HCT116 (cell line): ENCODE data around the gene CXCR4. TPM values are rescaled to one million over a fixed set of nuclear protein-coding genes. Genes with fewer than 3 reads are reported as not detected.

Source experiments
- ATAC-seq: fragments of 200-7000 bp; cut with Tn5 transposase; 2 replicates; pipeline ENCODE4 v1.9.1; 2020; ENCODE audit warnings: mild to moderate bottlenecking, moderate library complexity
- BruUV-seq: library from RNA; stranded (reverse); fragments of 400-500 nt; replicated peaks from 2 replicates; lab custom pipeline; 2021; lab: Mats Ljungman, UMichigan
- CTCF ChIA-PET: fragments of 300-600 bp; sonication (Branson Sonifier 250); formaldehyde crosslinking; loops from one replicate; lab custom pipeline; 2021; ENCODE audit warnings: antibody characterized with exemption; lab: Charles Lee
- POLR2A ChIA-PET: fragments of 300-600, 350-600 bp; sonication (Branson Sonifier 250); formaldehyde crosslinking; loops from one replicate; lab custom pipeline; 2021; ENCODE audit warnings: antibody characterized with exemption; lab: Charles Lee
- RAD21 ChIA-PET, 2 experiments: fragments of 300-600 bp; sonication (Branson Sonifier 250); formaldehyde crosslinking; loops; one replicate each; lab custom pipeline; 2023; ENCODE audit warnings: low total read pairs in 2 of 2; ENCODE audit not compliant: uncharacterized antibody in 2 of 2, unreplicated experiment in 2 of 2, low non-redundant PET in 1 of 2; lab: Charles Lee
- DNase-seq: peaks from one replicate; pipeline ENCODE4 v3.0.0-alpha.2; 2010; ENCODE audit warnings: low read depth, low spot score
- H2AFZ ChIP-seq: fragments of 200-600 bp; shearing (Covaris generic), sonication (generic); 2 replicates; pipeline ENCODE4 v1.6.1; 2017; ENCODE audit warnings: low read depth, mixed run types, mixed read lengths, antibody characterized with exemption, low read length; ENCODE audit not compliant: poor library complexity, severe bottlenecking
- H3K27ac ChIP-seq: 2 replicates; pipeline ENCODE4 v1.5.1; 2012; ENCODE audit warnings: low read depth, low read length
- H3K27me3 ChIP-seq: fragments of 200-600 bp; sonication (generic); 2 replicates; pipeline ENCODE4 v1.6.1; 2016; ENCODE audit warnings: mixed run types, low read length, mixed read lengths; ENCODE audit not compliant: insufficient read depth
- H3K36me3 ChIP-seq, 2 experiments: fragments of 200-500 bp in 1 of 2; fragments of 200-600 bp in 1 of 2; sonication (Bioruptor generic) in 1 of 2; sonication (generic) in 1 of 2; 2 replicates each; pipeline versions ENCODE4 v1.5.1 to v1.6.1; 2014 to 2016; ENCODE audit warnings: low read length in 2 of 2, inconsistent platforms in 1 of 2, mixed read lengths in 1 of 2, mixed run types in 1 of 2; ENCODE audit not compliant: insufficient read depth in 2 of 2, control insufficient read depth in 1 of 2
- H3K4me1 ChIP-seq, 2 experiments: fragments of 200-600 bp in 1 of 2; sonication (generic) in 1 of 2; 2 replicates each; pipeline versions ENCODE4 v1.5.1 to v1.6.1; 2012 to 2017; ENCODE audit warnings: low read length in 2 of 2, inconsistent platforms in 1 of 2, mild to moderate bottlenecking in 1 of 2, mixed read lengths in 1 of 2, mixed run types in 1 of 2, moderate library complexity in 1 of 2; ENCODE audit not compliant: insufficient read depth in 2 of 2, control insufficient read depth in 1 of 2
- H3K4me2 ChIP-seq: fragments of 200-600 bp; sonication (generic); 2 replicates; pipeline ENCODE4 v1.6.1; 2017; ENCODE audit warnings: mixed run types, low read length, mixed read lengths
- H3K4me3 ChIP-seq, 2 experiments: fragments of 200-600 bp in 1 of 2; sonication (generic) in 1 of 2; replicated peaks in 1 of 2; 2 replicates each; pipeline ENCODE4 v1.5.1; 2011 to 2016; ENCODE audit warnings: low read length in 2 of 2, control low read depth in 1 of 2, low read depth in 1 of 2, mild to moderate bottlenecking in 1 of 2, mixed read lengths in 1 of 2, mixed run types in 1 of 2
- H3K79me2 ChIP-seq: fragments of 200-600 bp; sonication (generic); 2 replicates; pipeline ENCODE4 v1.6.1; 2017; ENCODE audit warnings: mild to moderate bottlenecking, mixed run types, low read length, moderate library complexity, mixed read lengths; ENCODE audit not compliant: insufficient read depth
- H3K9ac ChIP-seq: fragments of 200-600 bp; sonication (generic); 2 replicates; pipeline ENCODE4 v1.6.1; 2016; ENCODE audit warnings: low read length, mixed read lengths
- H3K9me2 ChIP-seq: fragments of 200-600 bp; sonication (generic), shearing (Covaris generic); 2 replicates; pipeline ENCODE4 v1.6.1; 2017; ENCODE audit warnings: mixed run types, mild to moderate bottlenecking, moderate library complexity; ENCODE audit not compliant: insufficient read depth
- H3K9me3 ChIP-seq, 2 experiments: fragments of 200-500 bp in 1 of 2; fragments of 200-600 bp in 1 of 2; sonication (Bioruptor generic) in 1 of 2; sonication (generic) in 1 of 2; 2 replicates each; pipeline ENCODE4 v1.6.1; 2014 to 2017; ENCODE audit warnings: low read length in 2 of 2, mixed read lengths in 2 of 2, inconsistent platforms in 1 of 2, low read depth in 1 of 2, mild to moderate bottlenecking in 1 of 2, mixed run types in 1 of 2, moderate library complexity in 1 of 2; ENCODE audit not compliant: control insufficient read depth in 1 of 2, insufficient read depth in 1 of 2
- H4K20me1 ChIP-seq: fragments of 200-600 bp; sonication (generic), shearing (Covaris generic); 2 replicates; pipeline ENCODE4 v1.6.1; 2017; ENCODE audit warnings: mixed run types, mild to moderate bottlenecking, moderate library complexity; ENCODE audit not compliant: insufficient read depth
- EGR1 ChIP-seq: IDR thresholded peaks from 2 replicates; pipeline ENCODE4 v1.6.1; 2012; ENCODE audit warnings: low read depth
- EZH2phosphoT487 ChIP-seq: fragments of 200-600 bp; IDR thresholded peaks from 2 replicates; pipeline ENCODE4 v1.6.1; 2018; ENCODE audit warnings: antibody characterized with exemption, borderline replicate concordance
- POLR2A ChIP-seq: IDR thresholded peaks from 2 replicates; pipeline ENCODE4 v1.7.0; 2011; ENCODE audit warnings: borderline replicate concordance; ENCODE audit not compliant: insufficient read depth, insufficient read length; ENCODE audit errors: extremely low read depth
- intact Hi-C: fragments of 100-400 bp; cut with micrococcal nuclease; formaldehyde crosslinking; loops from 2 replicates; pipeline ENCODE4 v1.10.0; 2022
- total RNA-seq: library from RNA; stranded (reverse); gene quantifications from one replicate; pipeline ENCODE4 v1.2.1, GENCODE V29; 2021; ENCODE audit not compliant: unreplicated experiment
- TF ChIP-seq, protein P1 (sequence below): IDR thresholded peaks from 2 replicates; pipeline ENCODE4 v1.6.1; 2012
- TF ChIP-seq, protein P2 (sequence below), 3 experiments: fragments of 200-600 bp in 1 of 3; sonication (generic) in 1 of 3; IDR thresholded peaks in 2 of 3; conservative IDR thresholded peaks in 1 of 3; 2 replicates each; pipeline ENCODE4 v1.5.1; 2012 to 2017; ENCODE audit warnings: low read depth in 2 of 3, low read length in 2 of 3, antibody characterized with exemption in 1 of 3, borderline replicate concordance in 1 of 3, control low read depth in 1 of 3, mild to moderate bottlenecking in 1 of 3, mixed read lengths in 1 of 3, mixed run types in 1 of 3, moderate library complexity in 1 of 3; ENCODE audit not compliant: insufficient read depth in 1 of 3
- TF ChIP-seq, protein P3 (sequence below): IDR thresholded peaks from 2 replicates; pipeline ENCODE4 v1.6.1; 2011; ENCODE audit warnings: mild to moderate bottlenecking, low read length, moderate library complexity; ENCODE audit not compliant: insufficient replicate concordance; ENCODE audit errors: extremely low read depth
- TF ChIP-seq, protein P4 (sequence below): IDR thresholded peaks from 2 replicates; pipeline ENCODE4 v1.6.1; 2012
- TF ChIP-seq, protein P5 (sequence below): IDR thresholded peaks from 2 replicates; pipeline ENCODE4 v1.6.1; 2012; ENCODE audit warnings: low read depth

Gene CXCR4
- total RNA-seq, 1 experiment from 2014 or later, result 1.3 TPM

DNA sequence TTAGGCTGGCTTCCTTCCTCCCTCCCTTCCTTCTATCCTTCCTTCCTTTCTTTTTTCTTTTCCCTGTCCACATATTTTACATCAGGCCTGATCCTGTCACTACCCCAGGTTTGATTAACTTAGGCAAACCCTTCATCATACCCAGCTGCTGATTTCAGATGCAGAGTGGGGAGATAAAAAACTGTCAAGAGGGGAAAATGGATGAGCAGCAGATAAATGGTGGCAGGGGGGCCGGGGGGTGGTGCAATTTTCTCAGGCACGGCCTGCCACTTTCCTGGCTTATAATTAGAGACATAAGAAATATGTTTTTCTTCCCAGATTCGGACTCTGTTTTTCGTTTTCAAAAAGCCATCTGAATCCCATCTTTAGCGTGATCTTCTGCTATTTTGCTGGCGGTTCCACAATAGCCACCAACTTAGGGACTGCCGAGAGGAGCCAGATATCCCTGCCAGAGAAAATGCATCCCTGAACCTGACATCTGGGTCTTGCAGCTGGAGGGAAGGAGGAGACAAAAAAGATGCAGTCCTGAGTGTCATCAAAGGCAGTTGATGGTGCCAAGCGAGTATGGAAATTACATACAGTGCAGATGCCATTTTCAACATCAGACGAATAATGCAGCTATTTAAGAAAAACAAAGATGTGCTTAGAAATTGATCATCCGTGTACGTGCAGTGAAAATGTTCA lies 49.9 kb downstream of the CXCR4 start (continued):
- TF ChIP-seq, protein P1, sequence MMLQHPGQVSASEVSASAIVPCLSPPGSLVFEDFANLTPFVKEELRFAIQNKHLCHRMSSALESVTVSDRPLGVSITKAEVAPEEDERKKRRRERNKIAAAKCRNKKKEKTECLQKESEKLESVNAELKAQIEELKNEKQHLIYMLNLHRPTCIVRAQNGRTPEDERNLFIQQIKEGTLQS, result no peak
- TF ChIP-seq, protein P2, sequence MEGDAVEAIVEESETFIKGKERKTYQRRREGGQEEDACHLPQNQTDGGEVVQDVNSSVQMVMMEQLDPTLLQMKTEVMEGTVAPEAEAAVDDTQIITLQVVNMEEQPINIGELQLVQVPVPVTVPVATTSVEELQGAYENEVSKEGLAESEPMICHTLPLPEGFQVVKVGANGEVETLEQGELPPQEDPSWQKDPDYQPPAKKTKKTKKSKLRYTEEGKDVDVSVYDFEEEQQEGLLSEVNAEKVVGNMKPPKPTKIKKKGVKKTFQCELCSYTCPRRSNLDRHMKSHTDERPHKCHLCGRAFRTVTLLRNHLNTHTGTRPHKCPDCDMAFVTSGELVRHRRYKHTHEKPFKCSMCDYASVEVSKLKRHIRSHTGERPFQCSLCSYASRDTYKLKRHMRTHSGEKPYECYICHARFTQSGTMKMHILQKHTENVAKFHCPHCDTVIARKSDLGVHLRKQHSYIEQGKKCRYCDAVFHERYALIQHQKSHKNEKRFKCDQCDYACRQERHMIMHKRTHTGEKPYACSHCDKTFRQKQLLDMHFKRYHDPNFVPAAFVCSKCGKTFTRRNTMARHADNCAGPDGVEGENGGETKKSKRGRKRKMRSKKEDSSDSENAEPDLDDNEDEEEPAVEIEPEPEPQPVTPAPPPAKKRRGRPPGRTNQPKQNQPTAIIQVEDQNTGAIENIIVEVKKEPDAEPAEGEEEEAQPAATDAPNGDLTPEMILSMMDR (IDR thresholded peaks at IDR 0.05 in 2 of 3, conservative IDR thresholded peaks at IDR 0.05 in 1 of 3; ENCODE audit: borderline replicate concordance in 1 of 3, insufficient read depth in 1 of 3, low read depth in 2 of 3, low read length in 2 of 3), result no peak

DNA sequence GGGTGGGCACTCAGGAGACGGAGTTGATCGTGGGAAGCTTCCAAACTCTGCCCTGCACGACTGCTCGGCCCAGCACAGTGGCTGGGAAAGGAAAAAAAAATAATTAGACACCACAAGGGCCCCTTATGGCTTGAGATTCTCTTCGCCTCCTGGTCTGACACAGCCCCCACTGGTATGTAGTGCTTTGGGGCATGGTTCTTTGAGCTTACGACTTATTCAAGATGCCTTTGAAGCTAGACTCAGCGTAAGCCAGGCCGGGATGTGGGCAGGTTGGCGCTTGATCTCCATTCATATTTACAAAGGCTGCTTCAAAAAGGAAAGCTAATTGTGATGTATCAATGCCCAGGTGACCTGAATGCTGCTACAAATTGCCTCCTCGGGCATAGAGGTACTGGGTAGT lies 50.5 kb downstream of the CXCR4 start:
- Histone ChIP-seq H3K27me3 (no peaks in the 10 kb centered on the region), H3K9me2 (no peaks in the 10 kb centered on the region)
- intact Hi-C loops, result no loop called here
- POLR2A ChIA-PET, result no interaction called here
- TF ChIP-seq EZH2phosphoT487, result no peak
- TF ChIP-seq, all 23 proteins: peak for 0
- DNase-seq, result no peak
- H3K4me1 ChIP-seq, result peaks cover 9 to 10% of the 10 kb centered on the region in 2 experiments
- H3K4me3 ChIP-seq, result no peak overlapping the region
- ATAC-seq, result no peak
- CTCF ChIA-PET, result no interaction called here
- no peak overlapping the region for H3K9ac ChIP-seq
- no peaks in the 10 kb centered on the region for H3K36me3 ChIP-seq
- H4K20me1 ChIP-seq, result no peaks in the 10 kb centered on the region
- H3K79me2 ChIP-seq, result no peaks in the 10 kb centered on the region
- H3K27ac ChIP-seq, result no peak overlapping the region
- H2AFZ ChIP-seq, result no peak overlapping the region
- no peak overlapping the region for H3K4me2 ChIP-seq
- BruUV-seq, result no TSS peak
- RAD21 ChIA-PET, result no interaction called here
- H3K9me3 ChIP-seq, result no peaks in the 10 kb centered on the region; a peak in 1 of 4 replicates

DNA sequence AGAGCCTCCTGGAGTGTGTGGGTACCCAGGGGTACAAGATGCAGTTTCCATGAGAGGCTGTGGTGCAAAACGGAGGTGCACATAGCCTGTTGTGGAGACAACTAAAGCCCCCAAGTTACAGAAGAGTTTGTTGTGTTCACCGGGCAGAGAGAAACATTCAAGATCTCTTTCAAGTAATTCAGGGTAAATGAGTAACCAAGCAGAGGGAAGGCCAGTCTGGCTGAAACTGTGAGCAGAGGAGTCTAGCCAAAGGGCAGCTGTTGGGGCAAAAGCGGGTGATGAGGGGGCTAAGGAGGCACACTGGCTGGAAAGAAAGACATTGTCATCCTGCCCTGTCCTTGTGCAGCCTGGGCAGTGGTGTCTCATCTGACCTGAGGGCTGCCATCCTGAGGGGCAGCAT lies 52.0 kb downstream of the CXCR4 start:
- ChIA-PET CTCF (no interaction called here), POLR2A (no interaction called here), RAD21 (no interaction called here)
- intact Hi-C loops, result no loop called here
- no peaks in the 10 kb centered on the region for H3K9me2 ChIP-seq
- H3K4me1 ChIP-seq, result peaks cover 9 to 10% of the 10 kb centered on the region in 2 experiments
- H2AFZ ChIP-seq, result no peak overlapping the region
- H3K9ac ChIP-seq, result no peak overlapping the region
- H3K27me3 ChIP-seq, result no peaks in the 10 kb centered on the region
- no peaks in the 10 kb centered on the region for H3K9me3 ChIP-seq
- H3K36me3 ChIP-seq, result no peaks in the 10 kb centered on the region
- H3K27ac ChIP-seq, result no peak overlapping the region
- ATAC-seq (no peak), DNase-seq (no peak)
- H3K4me3 ChIP-seq, result no peak overlapping the region
- H4K20me1 ChIP-seq, result no peaks in the 10 kb centered on the region
- no TSS peak for BruUV-seq
- peak overlapping the region; percentile 13; the same call in 1 of the 2 replicates for H3K4me2 ChIP-seq
- H3K79me2 ChIP-seq, result no peaks in the 10 kb centered on the region
- TF ChIP-seq EGR1 (no peak), EZH2phosphoT487 (no peak), POLR2A (no peak)
- TF ChIP-seq, protein P3, sequence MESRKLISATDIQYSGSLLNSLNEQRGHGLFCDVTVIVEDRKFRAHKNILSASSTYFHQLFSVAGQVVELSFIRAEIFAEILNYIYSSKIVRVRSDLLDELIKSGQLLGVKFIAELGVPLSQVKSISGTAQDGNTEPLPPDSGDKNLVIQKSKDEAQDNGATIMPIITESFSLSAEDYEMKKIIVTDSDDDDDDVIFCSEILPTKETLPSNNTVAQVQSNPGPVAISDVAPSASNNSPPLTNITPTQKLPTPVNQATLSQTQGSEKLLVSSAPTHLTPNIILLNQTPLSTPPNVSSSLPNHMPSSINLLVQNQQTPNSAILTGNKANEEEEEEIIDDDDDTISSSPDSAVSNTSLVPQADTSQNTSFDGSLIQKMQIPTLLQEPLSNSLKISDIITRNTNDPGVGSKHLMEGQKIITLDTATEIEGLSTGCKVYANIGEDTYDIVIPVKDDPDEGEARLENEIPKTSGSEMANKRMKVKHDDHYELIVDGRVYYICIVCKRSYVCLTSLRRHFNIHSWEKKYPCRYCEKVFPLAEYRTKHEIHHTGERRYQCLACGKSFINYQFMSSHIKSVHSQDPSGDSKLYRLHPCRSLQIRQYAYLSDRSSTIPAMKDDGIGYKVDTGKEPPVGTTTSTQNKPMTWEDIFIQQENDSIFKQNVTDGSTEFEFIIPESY, result no peak
- TF ChIP-seq, protein P4, sequence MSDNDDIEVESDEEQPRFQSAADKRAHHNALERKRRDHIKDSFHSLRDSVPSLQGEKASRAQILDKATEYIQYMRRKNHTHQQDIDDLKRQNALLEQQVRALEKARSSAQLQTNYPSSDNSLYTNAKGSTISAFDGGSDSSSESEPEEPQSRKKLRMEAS, result no peak
- TF ChIP-seq, protein P5, sequence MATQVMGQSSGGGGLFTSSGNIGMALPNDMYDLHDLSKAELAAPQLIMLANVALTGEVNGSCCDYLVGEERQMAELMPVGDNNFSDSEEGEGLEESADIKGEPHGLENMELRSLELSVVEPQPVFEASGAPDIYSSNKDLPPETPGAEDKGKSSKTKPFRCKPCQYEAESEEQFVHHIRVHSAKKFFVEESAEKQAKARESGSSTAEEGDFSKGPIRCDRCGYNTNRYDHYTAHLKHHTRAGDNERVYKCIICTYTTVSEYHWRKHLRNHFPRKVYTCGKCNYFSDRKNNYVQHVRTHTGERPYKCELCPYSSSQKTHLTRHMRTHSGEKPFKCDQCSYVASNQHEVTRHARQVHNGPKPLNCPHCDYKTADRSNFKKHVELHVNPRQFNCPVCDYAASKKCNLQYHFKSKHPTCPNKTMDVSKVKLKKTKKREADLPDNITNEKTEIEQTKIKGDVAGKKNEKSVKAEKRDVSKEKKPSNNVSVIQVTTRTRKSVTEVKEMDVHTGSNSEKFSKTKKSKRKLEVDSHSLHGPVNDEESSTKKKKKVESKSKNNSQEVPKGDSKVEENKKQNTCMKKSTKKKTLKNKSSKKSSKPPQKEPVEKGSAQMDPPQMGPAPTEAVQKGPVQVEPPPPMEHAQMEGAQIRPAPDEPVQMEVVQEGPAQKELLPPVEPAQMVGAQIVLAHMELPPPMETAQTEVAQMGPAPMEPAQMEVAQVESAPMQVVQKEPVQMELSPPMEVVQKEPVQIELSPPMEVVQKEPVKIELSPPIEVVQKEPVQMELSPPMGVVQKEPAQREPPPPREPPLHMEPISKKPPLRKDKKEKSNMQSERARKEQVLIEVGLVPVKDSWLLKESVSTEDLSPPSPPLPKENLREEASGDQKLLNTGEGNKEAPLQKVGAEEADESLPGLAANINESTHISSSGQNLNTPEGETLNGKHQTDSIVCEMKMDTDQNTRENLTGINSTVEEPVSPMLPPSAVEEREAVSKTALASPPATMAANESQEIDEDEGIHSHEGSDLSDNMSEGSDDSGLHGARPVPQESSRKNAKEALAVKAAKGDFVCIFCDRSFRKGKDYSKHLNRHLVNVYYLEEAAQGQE, result no peak
